Activated CD8-positive, alpha-beta memory T cell treated with anti-CD3 and anti-CD28 coated beads for 48 hours (primary cell): ENCODE measurements around the gene RPL39.
A peak's percentile ranks its signal among the peaks of the same experiment; 100 is the strongest.
"Not testable (repeated sequence)": the region's sequence is repeated elsewhere in the genome, so short reads cannot be mapped to it uniquely, and the experiment has no call there.

ENCODE experiments used
- DNase-seq, 3 experiments: peaks; one replicate each; pipeline ENCODE4 v3.0.0-alpha.2; 2020; ENCODE audit warnings: low read depth in 2 of 3, low spot score in 2 of 3

RPL39 gene

GRCh38 chrX:119791437-119792231 lies at the start of gene RPL39:
Gene RPL39 (minus strand): TSS chrX:119791630. CDS start chrX:119791576, 54 bp downstream.
- peak; percentile 44 to 53 (median 51) for DNase-seq

- no peak for DNase-seq
Measured at GRCh38 chrX:119833905-119834304, 42.5 kb upstream of the RPL39 start.

DNA sequence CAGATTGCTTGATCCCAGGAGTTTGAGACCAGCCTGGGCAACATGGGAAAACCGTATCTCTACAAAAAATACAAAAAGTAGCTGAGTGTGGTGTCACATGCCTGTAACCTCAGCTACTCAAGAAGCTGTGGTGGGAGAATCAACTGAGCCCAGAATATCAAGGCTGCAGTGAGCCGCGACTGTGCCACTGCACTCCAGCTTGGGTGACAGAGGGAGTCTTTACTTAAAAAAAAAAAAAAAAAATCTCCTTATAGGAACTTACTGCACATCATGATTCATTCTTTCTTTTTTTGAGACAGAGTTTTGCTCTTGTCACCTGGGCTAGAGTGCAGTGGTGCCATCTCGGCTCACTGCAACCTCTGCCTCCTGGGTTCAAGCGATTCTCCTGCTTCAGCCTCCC lies 37.0 kb upstream of the RPL39 start:
- no peak for DNase-seq

- DNase-seq: no peak
Measured at GRCh38 chrX:119826399-119826959, 35.0 kb upstream of the RPL39 start.

DNA sequence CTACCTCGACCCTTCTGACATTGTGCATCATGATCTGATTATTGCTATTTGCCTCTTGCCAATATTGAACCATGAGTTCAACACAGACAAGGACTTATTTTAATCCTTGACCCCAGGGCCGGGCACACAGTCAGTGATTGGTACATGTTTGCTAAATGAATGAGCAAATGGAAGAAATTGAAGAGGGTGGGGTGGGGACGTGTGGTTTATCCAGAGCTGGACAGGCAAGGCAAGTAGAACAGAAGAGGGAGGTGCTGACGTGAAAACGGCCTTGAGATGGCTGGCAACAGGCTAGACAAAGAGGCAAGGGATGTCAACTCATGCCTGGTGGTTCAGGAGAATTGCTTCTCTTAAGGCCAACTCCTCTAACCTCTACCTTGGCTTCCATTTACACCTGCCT lies 32.8 kb upstream of the RPL39 start:
- not testable (repeated sequence) for DNase-seq

- DNase-seq: not testable (repeated sequence)
Measured at GRCh38 chrX:119821703-119822102, 30.3 kb upstream of the RPL39 start.

DNA sequence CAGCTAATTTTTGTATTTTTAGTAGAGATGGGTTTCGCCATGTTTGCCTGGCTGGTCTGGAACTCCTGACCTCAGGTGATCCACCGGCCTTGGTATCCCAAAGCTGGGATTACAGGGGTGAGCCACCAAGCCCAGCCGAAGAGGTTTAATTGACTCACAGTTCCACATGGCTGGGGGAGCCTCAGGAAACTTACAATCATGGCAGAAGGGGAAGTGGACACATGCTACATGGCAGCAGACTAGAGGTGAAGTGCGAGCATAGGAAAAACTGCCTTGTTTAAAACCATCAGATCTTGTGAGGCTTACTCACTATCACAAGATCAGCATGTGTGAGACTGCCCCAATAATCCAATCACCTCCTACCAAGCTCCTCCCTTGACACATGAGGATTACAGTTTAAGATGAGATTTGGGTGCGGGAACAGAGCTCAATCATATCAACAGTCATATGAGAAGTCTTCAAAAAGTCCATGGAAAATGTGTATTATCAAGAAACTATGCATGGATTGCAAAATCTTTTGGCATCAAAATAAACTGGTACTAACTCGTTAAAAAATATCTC lies 25.8 kb upstream of the RPL39 start:
- no peak for DNase-seq

DNA sequence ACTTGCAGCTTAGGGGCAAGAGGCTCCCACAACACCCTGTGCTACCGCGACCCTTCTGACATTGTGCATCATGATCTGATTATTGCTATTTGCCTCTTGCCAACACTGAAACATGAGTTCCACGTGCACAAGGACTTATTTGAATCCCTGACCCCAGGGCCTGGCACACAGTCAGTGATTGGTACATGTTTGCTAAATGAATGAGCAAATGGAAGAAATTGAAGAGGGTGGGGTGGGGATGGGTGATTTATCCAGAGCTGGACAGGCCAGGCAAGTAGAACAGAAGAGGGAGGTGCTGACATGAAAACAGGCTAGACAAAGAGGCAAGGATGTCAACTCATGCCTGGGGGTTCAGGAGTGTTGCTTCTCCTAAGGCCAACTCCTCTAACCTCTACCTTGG lies 24.9 kb upstream of the RPL39 start:
- no peak for DNase-seq

GRCh38 chrX:119809185-119809666 lies 17.8 kb upstream of the RPL39 start:
- no peak for DNase-seq

GRCh38 chrX:119808461-119808860 lies 17.0 kb upstream of the RPL39 start:
- DNase-seq: not testable (repeated sequence)

GRCh38 chrX:119802546-119802945 lies 11.1 kb upstream of the RPL39 start:
- no peak for DNase-seq

DNA sequence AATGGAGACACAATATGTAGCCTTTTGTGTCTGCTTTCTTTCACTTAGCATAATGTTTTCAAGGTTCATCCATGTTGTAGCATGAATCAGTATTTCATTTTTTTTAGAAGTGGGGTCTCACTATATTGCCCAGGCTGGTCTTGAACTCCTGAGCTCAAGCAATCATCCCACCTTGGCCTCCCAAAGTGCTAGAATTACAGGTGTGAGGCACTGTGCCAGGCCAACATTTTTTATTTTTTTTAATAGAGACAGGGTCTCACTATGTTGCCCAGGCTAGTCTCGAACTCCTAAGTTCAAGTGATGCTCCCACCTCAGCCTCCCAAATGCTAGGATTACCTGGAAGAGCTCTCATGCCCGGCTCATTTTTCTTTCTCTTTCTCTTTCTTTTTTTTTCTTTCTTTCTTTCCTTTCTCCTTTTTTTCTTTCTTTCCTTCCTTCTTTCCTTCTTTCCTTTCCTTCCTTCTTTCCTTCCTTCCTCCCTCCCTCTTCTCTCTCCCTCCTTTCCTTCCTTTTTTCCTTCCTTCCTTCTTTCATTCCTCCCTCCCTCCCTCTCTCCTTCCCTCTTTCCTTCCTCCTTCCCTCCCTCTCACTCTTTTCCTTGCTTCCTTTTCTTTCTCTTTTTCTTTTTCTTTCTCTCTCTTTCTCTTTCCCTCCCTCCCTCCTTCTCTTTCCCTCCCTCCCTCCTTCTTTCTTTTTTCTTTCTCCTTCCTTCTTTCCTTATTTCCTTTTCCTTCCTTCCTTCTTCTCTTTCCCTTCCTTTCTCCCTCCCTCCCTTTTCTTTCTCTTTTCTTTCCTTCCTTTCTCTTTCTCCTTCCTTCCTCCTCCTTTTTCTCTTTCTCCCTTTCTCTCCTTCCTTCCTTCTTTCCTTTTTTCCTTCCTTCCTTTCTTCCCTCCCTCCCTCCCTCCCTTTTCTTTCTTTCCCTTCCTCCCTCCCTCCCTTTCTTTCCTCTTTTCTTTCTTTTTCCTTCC lies 10.1 kb upstream of the RPL39 start:
- DNase-seq: no peak

DNA sequence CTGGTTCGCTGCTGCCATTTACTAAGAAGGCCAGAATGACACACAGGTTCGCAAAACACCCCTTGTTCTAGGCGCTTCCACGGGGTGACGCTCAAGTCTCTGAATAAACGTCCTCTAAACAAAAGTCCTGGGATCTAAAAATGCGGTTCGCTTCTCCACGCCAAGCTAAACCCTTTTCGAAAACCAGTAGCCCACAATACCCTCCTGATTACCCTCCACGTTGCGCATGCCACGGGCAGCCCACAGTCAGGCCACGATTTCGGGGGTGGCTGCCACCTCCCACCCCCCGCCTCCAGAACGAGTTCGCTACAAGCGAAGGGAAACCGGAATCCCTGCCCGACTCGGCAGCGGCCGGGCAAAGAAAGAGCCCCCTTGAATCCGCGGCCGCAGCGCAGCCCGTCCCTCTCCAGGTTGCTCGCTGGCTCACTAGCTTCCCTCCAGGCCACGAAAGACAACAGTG lies 423 bp downstream of the RPL39 start:
- DNase-seq: peak in 1 of 3 experiments; percentile 2

GRCh38 chrX:119784747-119785446 lies 6.5 kb downstream of the RPL39 start:
- peak in 2 of 3 experiments; percentile 4 to 24 for DNase-seq

- DNase-seq: no peak
Measured at GRCh38 chrX:119783026-119783425, 8.4 kb downstream of the RPL39 start.

DNA sequence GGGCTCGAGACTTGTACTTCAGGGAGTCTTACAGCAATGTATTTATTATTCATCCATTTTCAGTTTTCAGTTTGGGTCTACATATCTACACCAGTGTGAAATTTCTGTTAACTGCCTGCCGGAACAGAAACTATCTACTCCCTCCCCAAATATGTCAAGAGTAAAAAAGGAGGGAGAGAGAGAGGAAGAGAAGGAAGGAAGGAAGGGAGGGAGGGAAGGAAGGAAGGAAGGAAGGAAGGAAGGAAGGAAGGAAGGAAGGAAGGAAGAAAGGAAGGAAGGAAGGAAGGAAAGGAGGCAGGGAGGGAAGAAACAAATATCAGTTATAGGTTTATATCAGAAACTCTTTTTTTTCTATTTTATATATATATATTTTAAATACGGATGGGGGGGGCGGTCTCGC lies 12.6 kb downstream of the RPL39 start:
- no peak for DNase-seq

GRCh38 chrX:119775517-119776238 lies 15.8 kb downstream of the RPL39 start:
- no peak for DNase-seq

- not testable (repeated sequence) for DNase-seq
Measured at GRCh38 chrX:119769388-119769787, 22.0 kb downstream of the RPL39 start.

DNA sequence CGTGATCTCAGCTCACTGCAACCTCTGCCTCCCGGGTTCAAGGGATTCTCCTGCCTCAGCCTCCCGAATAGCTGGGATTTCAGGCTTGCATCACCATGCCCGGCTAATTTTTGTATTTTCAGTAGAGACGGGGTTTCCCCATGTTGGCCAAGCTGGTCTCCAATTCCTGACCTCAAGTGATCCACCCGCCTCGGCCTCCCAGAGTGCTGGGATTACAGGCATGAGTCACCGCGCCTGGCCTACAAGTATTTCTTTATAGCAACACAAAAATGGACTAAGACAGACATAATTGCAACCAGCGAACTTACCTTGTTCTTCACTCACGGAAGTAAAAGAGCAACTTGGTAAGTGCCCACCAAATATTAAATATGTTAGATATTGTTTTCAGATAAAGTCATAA lies 23.0 kb downstream of the RPL39 start:
- DNase-seq: not testable (repeated sequence)
